ENCODE measurements around the gene TSPAN3.

Gene TSPAN3

GRCh38 chr15:77076323-77076915, 5.5 kb upstream of the TSPAN3 start:
- H3K36me3 ChIP-seq (ENCODE audit: low read length): no peaks in the 10 kb centered on the region
- no peak overlapping the region for H3K4me2 ChIP-seq (ENCODE audit: low read depth, low read length, poor library complexity, severe bottlenecking)
- H3K27ac ChIP-seq (ENCODE audit: low read depth, low read length): no peak overlapping the region
- H3K79me2 ChIP-seq (ENCODE audit: insufficient read depth, low read length): no peaks in the 10 kb centered on the region
- no peaks in the 10 kb centered on the region for H3K9me2 ChIP-seq (replicated peaks; ENCODE audit: insufficient read depth, low read length)
- H2AFZ ChIP-seq (ENCODE audit: low read depth, low read length, severe bottlenecking): no peak overlapping the region
- H3K9me3 ChIP-seq (ENCODE audit: insufficient read depth, low read length): no peaks in the 10 kb centered on the region
- no peak overlapping the region for H3K9ac ChIP-seq (ENCODE audit: low read length)
- TF ChIP-seq CTCF (IDR thresholded peaks at IDR 0.05; ENCODE audit: insufficient read depth, low read length, poor library complexity, severe bottlenecking) (no peak), EZH2phosphoT487 (conservative IDR thresholded peaks at IDR 0.05; ENCODE audit: low read length) (no peak)
- no peaks in the 10 kb centered on the region for H3K27me3 ChIP-seq (ENCODE audit: low read length)
- no peaks in the 10 kb centered on the region for H3F3A ChIP-seq (ENCODE audit: insufficient read depth)
- no peaks in the 10 kb centered on the region for H4K20me1 ChIP-seq (ENCODE audit: low read depth, low read length)
- no peak overlapping the region for H3K4me3 ChIP-seq (ENCODE audit: insufficient read depth, low read length, poor library complexity, severe bottlenecking)

GRCh38 chr15:77075528-77075927, 4.6 kb upstream of the TSPAN3 start:
- Histone ChIP-seq H2AFZ (ENCODE audit: low read depth, low read length, severe bottlenecking) (no peak overlapping the region), H3K4me2 (ENCODE audit: low read depth, low read length, poor library complexity, severe bottlenecking) (no peak overlapping the region), H4K20me1 (ENCODE audit: low read depth, low read length) (no peaks in the 10 kb centered on the region), H3K9me3 (ENCODE audit: insufficient read depth, low read length) (no peaks in the 10 kb centered on the region), H3K9me2 (replicated peaks; ENCODE audit: insufficient read depth, low read length) (no peaks in the 10 kb centered on the region), H3K4me3 (ENCODE audit: insufficient read depth, low read length, poor library complexity, severe bottlenecking) (no peak overlapping the region), H3K27ac (ENCODE audit: low read depth, low read length) (no peak overlapping the region), H3K27me3 (ENCODE audit: low read length) (no peaks in the 10 kb centered on the region), H3K9ac (ENCODE audit: low read length) (no peak overlapping the region), H3F3A (ENCODE audit: insufficient read depth) (no peaks in the 10 kb centered on the region), H3K79me2 (ENCODE audit: insufficient read depth, low read length) (no peaks in the 10 kb centered on the region), H3K36me3 (ENCODE audit: low read length) (no peaks in the 10 kb centered on the region)
- TF ChIP-seq EZH2phosphoT487 (conservative IDR thresholded peaks at IDR 0.05; ENCODE audit: low read length): no peak
- TF ChIP-seq CTCF (IDR thresholded peaks at IDR 0.05; ENCODE audit: insufficient read depth, low read length, poor library complexity, severe bottlenecking): no peak

GRCh38 chr15:77074350-77074749, 3.4 kb upstream of the TSPAN3 start:
- no peaks in the 10 kb centered on the region for H3K79me2 ChIP-seq (ENCODE audit: insufficient read depth, low read length)
- TF ChIP-seq EZH2phosphoT487 (conservative IDR thresholded peaks at IDR 0.05; ENCODE audit: low read length) (no peak), CTCF (IDR thresholded peaks at IDR 0.05; ENCODE audit: insufficient read depth, low read length, poor library complexity, severe bottlenecking) (no peak)
- H3F3A ChIP-seq (ENCODE audit: insufficient read depth): no peaks in the 10 kb centered on the region

More at GRCh38 chr15:77074350-77074749, 3.4 kb upstream of the TSPAN3 start:
- no peak overlapping the region for H3K4me2 ChIP-seq (ENCODE audit: low read depth, low read length, poor library complexity, severe bottlenecking)
- H2AFZ ChIP-seq (ENCODE audit: low read depth, low read length, severe bottlenecking): no peak overlapping the region
- no peaks in the 10 kb centered on the region for H3K36me3 ChIP-seq (ENCODE audit: low read length)
- no peaks in the 10 kb centered on the region for H4K20me1 ChIP-seq (ENCODE audit: low read depth, low read length)
- no peaks in the 10 kb centered on the region for H3K9me3 ChIP-seq (ENCODE audit: insufficient read depth, low read length)
- H3K9me2 ChIP-seq (replicated peaks; ENCODE audit: insufficient read depth, low read length): no peaks in the 10 kb centered on the region
- H3K9ac ChIP-seq (ENCODE audit: low read length): no peak overlapping the region
- no peak overlapping the region for H3K27ac ChIP-seq (ENCODE audit: low read depth, low read length)
- no peaks in the 10 kb centered on the region for H3K27me3 ChIP-seq (ENCODE audit: low read length)
- no peak overlapping the region for H3K4me3 ChIP-seq (ENCODE audit: insufficient read depth, low read length, poor library complexity, severe bottlenecking)
